ENCODE measurements around the gene TNFRSF25. TPM values are rescaled to one million over a fixed set of nuclear protein-coding genes. Genes with fewer than 3 reads are reported as not detected.
A peak's percentile ranks its signal among the peaks of the same experiment; 100 is the strongest.

TNFRSF25 gene
- total and polyA plus RNA-seq, 7 experiments from 2014 or later, result 17.3 to 352 (median 177) TPM

DNA sequence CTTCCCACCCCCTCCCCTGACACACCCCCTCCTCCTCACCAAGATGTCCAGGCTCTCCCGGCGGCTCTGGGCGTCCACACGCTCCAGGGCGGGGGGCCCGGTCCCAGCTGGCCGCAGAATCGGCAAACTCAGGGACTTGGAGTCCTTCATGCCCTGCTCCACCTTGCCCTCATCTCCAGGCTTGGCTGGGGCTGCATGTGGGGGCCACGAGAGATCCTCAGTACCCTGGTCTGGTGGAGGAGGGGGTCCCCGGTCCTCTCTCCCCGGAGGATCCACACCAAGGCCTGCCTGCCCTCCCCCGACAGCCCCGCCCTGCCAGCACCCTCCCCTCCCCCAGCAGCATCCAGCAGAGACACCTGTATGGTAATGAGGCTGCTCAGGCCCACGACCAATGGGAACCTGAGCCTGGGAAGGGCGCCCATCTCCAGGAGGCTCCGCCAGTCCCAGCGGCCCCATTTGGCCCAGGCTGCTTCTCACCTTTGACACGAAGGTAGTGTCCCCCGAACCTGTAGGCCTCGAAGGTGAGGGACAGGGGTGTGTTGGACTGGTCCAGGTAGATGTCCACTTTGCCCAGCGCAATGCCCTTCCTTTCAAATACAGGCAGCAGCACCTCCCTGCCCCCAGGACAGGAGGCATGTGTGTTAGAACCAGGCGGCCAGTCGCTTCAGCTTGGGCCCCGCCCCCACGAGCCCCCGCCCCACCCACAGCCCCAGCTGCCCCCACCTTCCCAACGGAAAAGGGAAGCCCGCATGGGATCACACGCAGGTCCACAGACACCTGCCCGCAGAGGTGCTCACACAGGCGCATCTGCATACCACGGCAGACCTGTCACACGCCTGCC lies 8.2 kb upstream of the TNFRSF25 start:
- no peak for ATAC-seq
- H3K36me3 ChIP-seq (ENCODE audit: control insufficient read depth in 2 of 3, insufficient read depth in 3 of 3, low read length in 3 of 3), result no peaks in the 10 kb centered on the region
- Mint-ChIP-seq H3K36me3 (no peaks in the 10 kb centered on the region), H3K9me3 (no peaks in the 10 kb centered on the region), H3K27me3 (peaks cover 0 to 3% (median 0%) of the 10 kb centered on the region in 5 donors), H3K27ac (no peak overlapping the region), H3K4me1 (peaks cover 0 to 7% (median 2%) of the 10 kb centered on the region in 7 donors), H3K4me3 (no peak overlapping the region)
- H3K27me3 ChIP-seq (ENCODE audit: control insufficient read depth in 2 of 2, insufficient read depth in 2 of 2, low read length in 2 of 2), result no peaks in the 10 kb centered on the region
- ChIA-PET CTCF (interaction anchor here (1.2 to 1.7 kb wide), 3 partner anchors 12 to 25 kb away, joined by 4 to 5 read pairs (median 5); no protein-coding TSS in a partner anchor), POLR2A (interaction anchor here (1.8 to 2.1 kb wide), 3 partner anchors 12 to 14 kb away, joined by 7 to 19 read pairs (median 8); no protein-coding TSS in a partner anchor)
- H3K9me3 ChIP-seq (ENCODE audit: control insufficient read depth in 2 of 3, low read length in 3 of 3), result no peaks in the 10 kb centered on the region
- no peak overlapping the region for H3K4me3 ChIP-seq (ENCODE audit: low read length)
- peaks cover 0 to 6% of the 10 kb centered on the region in 2 donors for H3K4me1 ChIP-seq (ENCODE audit: control insufficient read depth in 2 of 2, insufficient read depth in 2 of 2, low read length in 2 of 2)
- DNase-seq, result no peak
- no peak overlapping the region for H3K27ac ChIP-seq (ENCODE audit: low read depth, low read length)
- intact Hi-C loops (cut with micrococcal nuclease), result loop anchor here in 1 of 2 donors (2.0 kb wide), 2 partner anchors 29 to 227 kb away; no protein-coding TSS in a partner anchor

DNA sequence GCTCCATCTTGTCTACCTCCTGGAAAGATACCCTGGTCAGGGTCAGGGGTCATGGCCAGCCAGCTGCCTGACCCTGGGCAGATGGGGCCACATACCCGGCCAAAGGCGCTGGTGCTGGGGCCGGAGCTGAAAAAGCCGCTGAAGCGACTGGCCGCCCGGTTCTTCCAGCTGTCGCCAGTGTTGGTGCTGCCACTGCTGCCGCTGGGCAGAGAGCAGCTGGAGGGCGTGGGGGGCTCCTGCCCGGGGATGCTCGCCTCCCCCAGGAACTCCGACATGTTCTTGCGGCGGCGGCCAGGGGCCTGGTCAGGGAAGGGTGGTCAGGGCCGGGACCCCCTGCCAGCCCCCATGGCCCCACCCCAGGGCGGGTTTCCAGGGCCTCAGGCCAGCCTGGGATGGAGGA lies 7.2 kb upstream of the TNFRSF25 start:
- Histone ChIP-seq H3K4me1 (ENCODE audit: control insufficient read depth in 2 of 2, insufficient read depth in 2 of 2, low read length in 2 of 2) (peaks cover 0 to 6% of the 10 kb centered on the region in 2 donors), H3K9me3 (ENCODE audit: control insufficient read depth in 2 of 3, low read length in 3 of 3) (no peaks in the 10 kb centered on the region), H3K4me3 (ENCODE audit: low read length) (no peak overlapping the region), H3K36me3 (ENCODE audit: control insufficient read depth in 2 of 3, insufficient read depth in 3 of 3, low read length in 3 of 3) (no peaks in the 10 kb centered on the region), H3K27me3 (ENCODE audit: control insufficient read depth in 2 of 2, insufficient read depth in 2 of 2, low read length in 2 of 2) (no peaks in the 10 kb centered on the region), H3K27ac (ENCODE audit: low read depth, low read length) (no peak overlapping the region)
- no peak overlapping the region for H3K4me3 Mint-ChIP-seq
- peaks cover 0 to 7% (median 2%) of the 10 kb centered on the region in 7 donors for H3K4me1 Mint-ChIP-seq
- ChIA-PET POLR2A (interaction anchor here (0.8 to 1.9 kb wide), 2 partner anchors 13 to 18 kb away, joined by 3 to 19 read pairs; no protein-coding TSS in a partner anchor), CTCF (interaction anchor here (0.6 to 2.1 kb wide), 9 partner anchors 13 to 105 kb away, joined by 3 to 15 read pairs (median 4); no protein-coding TSS in a partner anchor)
- H3K36me3 Mint-ChIP-seq, result no peaks in the 10 kb centered on the region
- no peak overlapping the region for H3K27ac Mint-ChIP-seq
- ATAC-seq, result no peak
- no peak for DNase-seq
- H3K27me3 Mint-ChIP-seq, result no peaks in the 10 kb centered on the region
- no peaks in the 10 kb centered on the region for H3K9me3 Mint-ChIP-seq
- intact Hi-C loops (cut with micrococcal nuclease), result no loop called here

DNA sequence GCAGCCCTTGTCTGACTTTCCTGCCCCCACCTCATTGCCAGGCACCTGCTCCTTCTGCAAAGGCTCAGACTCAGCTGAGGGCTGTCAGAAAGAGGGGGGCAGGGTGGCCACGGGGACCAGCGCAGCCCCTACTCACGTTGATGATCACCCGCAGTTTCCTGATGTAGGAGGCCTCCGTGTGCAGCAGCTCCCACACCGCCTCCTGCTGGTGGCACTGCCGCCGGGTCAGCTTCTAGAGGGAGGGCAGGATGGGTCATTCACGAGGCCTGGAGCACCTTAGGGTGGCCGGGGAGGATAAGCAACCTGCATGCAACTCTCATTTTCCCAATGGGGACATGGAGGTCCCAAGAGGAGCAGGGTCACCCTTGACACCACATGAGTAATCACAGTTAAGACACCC lies 6.4 kb upstream of the TNFRSF25 start:
- Mint-ChIP-seq H3K27ac (no peak overlapping the region), H3K36me3 (no peaks in the 10 kb centered on the region), H3K4me3 (peak overlapping the region in 1 of 10 donors; percentile 53), H3K9me3 (no peaks in the 10 kb centered on the region), H3K27me3 (no peaks in the 10 kb centered on the region), H3K4me1 (peaks cover 0 to 7% (median 4%) of the 10 kb centered on the region in 7 donors)
- no peak for ATAC-seq
- H3K27me3 ChIP-seq (ENCODE audit: control insufficient read depth in 2 of 2, insufficient read depth in 2 of 2, low read length in 2 of 2), result no peaks in the 10 kb centered on the region
- H3K36me3 ChIP-seq (ENCODE audit: control insufficient read depth in 2 of 3, insufficient read depth in 3 of 3, low read length in 3 of 3), result no peaks in the 10 kb centered on the region
- H3K9me3 ChIP-seq (ENCODE audit: control insufficient read depth in 2 of 3, low read length in 3 of 3), result no peaks in the 10 kb centered on the region
- intact Hi-C loops (cut with micrococcal nuclease), result no loop called here
- ChIA-PET POLR2A (interaction anchor here (1.0 to 1.9 kb wide), 3 partner anchors 12 to 14 kb away, joined by 3 to 19 read pairs (median 4); no protein-coding TSS in a partner anchor), CTCF (interaction anchor here (0.7 to 2.1 kb wide), 6 partner anchors 13 to 174 kb away, joined by 3 to 15 read pairs (median 4); no protein-coding TSS in a partner anchor)
- H3K4me3 ChIP-seq (ENCODE audit: low read length), result no peak overlapping the region
- H3K4me1 ChIP-seq (ENCODE audit: control insufficient read depth in 2 of 2, insufficient read depth in 2 of 2, low read length in 2 of 2), result peaks cover 0 to 6% of the 10 kb centered on the region in 2 donors
- no peak overlapping the region for H3K27ac ChIP-seq (ENCODE audit: low read depth, low read length)
- DNase-seq, result no peak

DNA sequence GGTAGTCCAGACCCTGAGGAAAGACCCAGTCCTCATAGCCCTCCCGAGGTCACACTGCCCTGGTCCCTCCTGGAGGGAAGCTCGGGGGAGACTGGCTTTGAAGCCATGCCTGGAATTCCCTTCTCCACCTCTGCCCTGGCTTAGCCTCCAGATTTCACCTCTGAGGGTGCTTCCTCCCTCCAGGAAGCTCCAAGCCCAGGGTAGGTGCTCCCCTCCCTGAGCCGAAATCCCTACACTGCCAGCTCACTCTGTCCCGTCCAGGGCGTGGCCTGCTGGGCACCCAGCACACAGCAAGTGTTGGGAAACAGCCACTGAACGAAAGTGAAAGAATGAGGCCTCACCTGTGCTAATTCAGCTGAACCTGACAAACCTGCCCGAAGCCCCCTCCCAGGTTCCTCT lies 6.0 kb upstream of the TNFRSF25 start:
- CTCF ChIA-PET, result interaction anchor here (0.7 to 2.1 kb wide), 4 partner anchors 17 to 175 kb away, joined by 3 to 15 read pairs (median 4); no protein-coding TSS in a partner anchor
- ATAC-seq (no peak), DNase-seq (no peak)
- Histone ChIP-seq H3K9me3 (ENCODE audit: control insufficient read depth in 2 of 3, low read length in 3 of 3) (no peaks in the 10 kb centered on the region), H3K4me3 (ENCODE audit: low read length) (no peak overlapping the region), H3K4me1 (ENCODE audit: control insufficient read depth in 2 of 2, insufficient read depth in 2 of 2, low read length in 2 of 2) (peaks cover 0 to 6% of the 10 kb centered on the region in 2 donors), H3K27ac (ENCODE audit: low read depth, low read length) (no peak overlapping the region), H3K36me3 (ENCODE audit: control insufficient read depth in 2 of 3, insufficient read depth in 3 of 3, low read length in 3 of 3) (no peaks in the 10 kb centered on the region), H3K27me3 (ENCODE audit: control insufficient read depth in 2 of 2, insufficient read depth in 2 of 2, low read length in 2 of 2) (no peaks in the 10 kb centered on the region)
- intact Hi-C loops (cut with micrococcal nuclease), result no loop called here
- Mint-ChIP-seq H3K9me3 (no peaks in the 10 kb centered on the region), H3K36me3 (no peaks in the 10 kb centered on the region), H3K4me3 (peak overlapping the region in 1 of 10 donors; percentile 14), H3K27me3 (no peaks in the 10 kb centered on the region), H3K4me1 (peaks cover 0 to 8% (median 5%) of the 10 kb centered on the region in 7 donors), H3K27ac (no peak overlapping the region)
- POLR2A ChIA-PET, result interaction anchor here (1.0 to 1.4 kb wide), 3 partner anchors 10 to 13 kb away, joined by 3 to 4 read pairs (median 3); no protein-coding TSS in a partner anchor

DNA sequence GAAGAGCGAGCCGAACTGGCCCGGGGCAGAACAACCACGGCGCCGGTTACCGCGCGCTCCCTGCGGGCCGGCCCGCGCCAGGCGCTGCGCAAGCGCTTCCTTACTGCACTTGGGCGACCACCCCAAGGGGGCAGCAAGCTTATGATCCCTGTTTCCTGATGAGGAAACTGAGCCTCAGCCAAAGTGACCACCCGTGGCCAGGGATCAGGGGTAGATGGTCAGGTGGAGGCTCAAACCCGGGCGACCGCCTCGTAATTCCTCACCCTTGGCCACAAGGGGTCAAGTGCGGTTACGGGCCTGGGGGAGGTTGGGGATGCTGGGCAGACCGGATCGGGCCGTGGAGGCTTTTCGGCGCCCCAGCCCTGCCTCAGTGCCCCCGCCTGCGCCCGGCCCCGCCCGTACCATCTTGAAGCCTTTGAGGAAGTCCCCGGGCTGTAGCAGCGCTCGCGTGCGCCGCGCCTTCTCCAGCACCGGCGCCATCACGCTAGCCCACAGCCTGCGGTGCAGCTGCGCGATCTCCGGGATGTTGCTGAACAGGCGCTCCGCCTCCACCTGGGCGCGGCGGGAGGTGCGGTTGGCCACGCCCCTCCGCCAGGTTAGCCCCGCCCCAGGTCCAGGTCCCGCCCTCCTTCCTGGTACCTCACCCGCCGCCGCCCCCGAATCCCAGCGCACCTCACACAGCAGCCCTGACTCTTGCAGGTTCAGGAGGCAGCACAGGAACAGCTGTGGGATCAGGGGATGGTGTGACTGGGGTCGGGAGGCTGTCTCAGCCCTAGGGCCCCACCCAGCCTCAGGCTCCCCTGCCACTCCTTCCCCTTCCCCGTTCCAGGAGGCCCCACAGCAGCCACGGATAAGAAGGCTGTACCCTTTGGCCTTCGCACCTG lies 5.4 kb upstream of the TNFRSF25 start:
- peak overlapping the region in 3 of 10 donors; percentile 14 to 38 (median 25) for H3K4me3 Mint-ChIP-seq
- no peaks in the 10 kb centered on the region for H3K9me3 Mint-ChIP-seq
- Histone ChIP-seq H3K4me3 (ENCODE audit: low read length) (no peak overlapping the region), H3K27me3 (ENCODE audit: control insufficient read depth in 2 of 2, insufficient read depth in 2 of 2, low read length in 2 of 2) (no peaks in the 10 kb centered on the region), H3K27ac (ENCODE audit: low read depth, low read length) (no peak overlapping the region), H3K36me3 (ENCODE audit: control insufficient read depth in 2 of 3, insufficient read depth in 3 of 3, low read length in 3 of 3) (no peaks in the 10 kb centered on the region), H3K4me1 (ENCODE audit: control insufficient read depth in 2 of 2, insufficient read depth in 2 of 2, low read length in 2 of 2) (peaks cover 0 to 11% of the 10 kb centered on the region in 2 donors), H3K9me3 (ENCODE audit: control insufficient read depth in 2 of 3, low read length in 3 of 3) (no peaks in the 10 kb centered on the region)
- intact Hi-C loops (cut with micrococcal nuclease), result no loop called here
- H3K27ac Mint-ChIP-seq, result no peak overlapping the region
- ATAC-seq (no peak), DNase-seq (no peak)
- peaks cover 0 to 14% (median 7%) of the 10 kb centered on the region in 7 donors for H3K4me1 Mint-ChIP-seq
- POLR2A ChIA-PET, result interaction anchor here (0.7 to 3.4 kb wide), 5 partner anchors 9 to 30 kb away, joined by 3 to 15 read pairs (median 3); no protein-coding TSS in a partner anchor
- no peaks in the 10 kb centered on the region for H3K36me3 Mint-ChIP-seq
- CTCF ChIA-PET, result interaction anchor here (0.7 to 2.1 kb wide), 4 partner anchors 16 to 175 kb away, joined by 3 to 15 read pairs (median 4); no protein-coding TSS in a partner anchor
- no peaks in the 10 kb centered on the region for H3K27me3 Mint-ChIP-seq

Measured in naive thymus-derived CD4-positive, alpha-beta T cell (primary cell).